H9 (cell line): ENCODE results near the gene RSBN1L. TPM values are rescaled to one million over a fixed set of nuclear protein-coding genes. Genes with fewer than 3 reads are reported as not detected.
"Not testable (repeated sequence)": the region's sequence is repeated elsewhere in the genome, so short reads cannot be mapped to it uniquely, and the experiment has no call there.

Experiments used
- DNase-seq: peaks from one replicate; pipeline ENCODE4 v3.0.0-alpha.2; 2017
- H2AFZ ChIP-seq: one replicate; pipeline ENCODE4 v1.6.1; 2013; ENCODE audit warnings: mild to moderate bottlenecking, low read length, control low read depth, moderate library complexity
- H2AK5ac ChIP-seq: 2 replicates; pipeline ENCODE4 v1.6.1; 2013; ENCODE audit warnings: low read length, control low read depth, mixed read lengths; ENCODE audit not compliant: insufficient read length
- H2BK120ac ChIP-seq: one replicate; pipeline ENCODE4 v1.6.1; 2013; ENCODE audit warnings: low read depth, mild to moderate bottlenecking, low read length, control low read depth, inconsistent platforms; ENCODE audit not compliant: poor library complexity, severe bottlenecking
- H2BK12ac ChIP-seq: 2 replicates; pipeline ENCODE4 v1.6.1; 2013; ENCODE audit warnings: low read length, control low read depth, mixed read lengths, low read depth; ENCODE audit not compliant: insufficient read length
- H2BK15ac ChIP-seq: 2 replicates; pipeline ENCODE4 v1.6.1; 2013; ENCODE audit warnings: low read depth, low read length, control low read depth
- H2BK20ac ChIP-seq: one replicate; pipeline ENCODE4 v1.6.1; 2013; ENCODE audit warnings: low read depth, mild to moderate bottlenecking, low read length, control low read depth, inconsistent platforms; ENCODE audit not compliant: poor library complexity, severe bottlenecking
- H2BK5ac ChIP-seq: 2 replicates; pipeline ENCODE4 v1.6.1; 2013; ENCODE audit warnings: low read length, control low read depth, mixed read lengths; ENCODE audit not compliant: insufficient read length
- H3K14ac ChIP-seq: 2 replicates; pipeline ENCODE4 v1.6.1; 2013; ENCODE audit warnings: low read length, control low read depth; ENCODE audit not compliant: insufficient read depth
- H3K18ac ChIP-seq: 2 replicates; pipeline ENCODE4 v1.6.1; 2013; ENCODE audit warnings: low read depth, mild to moderate bottlenecking, mixed read lengths, low read length, control low read depth; ENCODE audit not compliant: insufficient read length
- H3K23ac ChIP-seq: 2 replicates; pipeline ENCODE4 v1.6.1; 2013; ENCODE audit warnings: low read length, control low read depth, mixed read lengths, low read depth; ENCODE audit not compliant: insufficient read length
- H3K23me2 ChIP-seq: 2 replicates; pipeline ENCODE4 v1.6.1; 2013; ENCODE audit warnings: low read depth, mild to moderate bottlenecking, mixed read lengths, low read length, control low read depth; ENCODE audit not compliant: insufficient read length, poor library complexity, severe bottlenecking
- H3K27ac ChIP-seq: 2 replicates; pipeline ENCODE4 v1.5.1; 2013; ENCODE audit warnings: low read length, control low read depth, mixed read lengths, low read depth; ENCODE audit not compliant: insufficient read length
- H3K27me3 ChIP-seq: 2 replicates; pipeline ENCODE4 v1.6.1; 2013; ENCODE audit warnings: low read length, control low read depth, inconsistent platforms; ENCODE audit not compliant: insufficient read depth
- H3K4ac ChIP-seq: 2 replicates; pipeline ENCODE4 v1.6.1; 2013; ENCODE audit warnings: low read depth, mild to moderate bottlenecking, control low read depth, inconsistent platforms, low read length, moderate library complexity
- H3K4me1 ChIP-seq: 2 replicates; pipeline ENCODE4 v1.6.1; 2013; ENCODE audit warnings: low read length, control low read depth, inconsistent platforms; ENCODE audit not compliant: insufficient read depth
- H3K4me2 ChIP-seq: 2 replicates; pipeline ENCODE4 v1.6.1; 2013; ENCODE audit warnings: low read length, control low read depth, mixed read lengths; ENCODE audit not compliant: insufficient read length, insufficient read depth
- H3K56ac ChIP-seq: 2 replicates; pipeline ENCODE4 v1.6.1; 2013; ENCODE audit warnings: low read depth, mild to moderate bottlenecking, mixed read lengths, low read length, control low read depth; ENCODE audit not compliant: insufficient read length
- H3K79me1 ChIP-seq: 2 replicates; pipeline ENCODE4 v1.6.1; 2013; ENCODE audit warnings: low read depth, mild to moderate bottlenecking, moderate library complexity, low read length, control low read depth, inconsistent platforms; ENCODE audit not compliant: insufficient read depth, poor library complexity, severe bottlenecking
- H3K79me2 ChIP-seq: 2 replicates; pipeline ENCODE4 v1.6.1; 2013; ENCODE audit warnings: low read length, control low read depth, inconsistent platforms; ENCODE audit not compliant: insufficient read depth
- H3K9ac ChIP-seq: 2 replicates; pipeline ENCODE4 v1.6.1; 2013; ENCODE audit warnings: low read length, control low read depth, mixed read lengths; ENCODE audit not compliant: insufficient read length; ENCODE audit errors: extremely low read depth
- H3K9me3 ChIP-seq: one replicate; pipeline ENCODE4 v1.6.1; 2013; ENCODE audit warnings: low read depth, low read length, inconsistent platforms; ENCODE audit not compliant: control insufficient read depth
- H3T11ph ChIP-seq: one replicate; pipeline ENCODE4 v1.6.1; 2013; ENCODE audit warnings: mild to moderate bottlenecking, low read length, control low read depth, inconsistent platforms
- H4K20me1 ChIP-seq: one replicate; pipeline ENCODE4 v1.6.1; 2013; ENCODE audit not compliant: control insufficient read depth, insufficient read length, insufficient read depth
- H4K5ac ChIP-seq: 2 replicates; pipeline ENCODE4 v1.6.1; 2013; ENCODE audit warnings: low read depth, mild to moderate bottlenecking, mixed read lengths, low read length, control low read depth; ENCODE audit not compliant: insufficient read length
- H4K8ac ChIP-seq: replicated peaks from 2 replicates; pipeline ENCODE4 v1.6.1; 2013; ENCODE audit warnings: low read length, control low read depth, mixed read lengths, low read depth; ENCODE audit not compliant: insufficient read length
- H4K91ac ChIP-seq: 2 replicates; pipeline ENCODE4 v1.6.1; 2013; ENCODE audit warnings: low read depth, mild to moderate bottlenecking, moderate library complexity, mixed read lengths, low read length, control low read depth; ENCODE audit not compliant: insufficient read length
- H3K27ac Mint-ChIP-seq, 3 experiments: 2 replicates in 2 of 3; 3 replicates in 1 of 3; pipeline ENCODE4 v1.8.0; 2020 to 2021; ENCODE audit warnings: mixed read lengths in 3 of 3, mild to moderate bottlenecking in 1 of 3, moderate library complexity in 1 of 3
- H3K27me3 Mint-ChIP-seq: 2 replicates; pipeline ENCODE4 v1.8.0; 2021; ENCODE audit warnings: low read depth, mild to moderate bottlenecking, moderate library complexity, mixed read lengths
- H3K36me3 Mint-ChIP-seq, 3 experiments: 2 replicates in 2 of 3; 3 replicates in 1 of 3; pipeline ENCODE4 v1.8.0; 2020 to 2021; ENCODE audit warnings: low read depth in 3 of 3, mixed read lengths in 3 of 3; ENCODE audit not compliant: insufficient read depth in 1 of 3
- H3K4me1 Mint-ChIP-seq, 2 experiments: 2 replicates each; pipeline ENCODE4 v1.8.0; 2020; ENCODE audit warnings: mixed read lengths in 2 of 2
- H3K4me3 Mint-ChIP-seq, 2 experiments: 2 replicates in 1 of 2; 3 replicates in 1 of 2; pipeline ENCODE4 v1.8.0; 2020 to 2021; ENCODE audit warnings: mild to moderate bottlenecking in 2 of 2, mixed read lengths in 2 of 2, moderate library complexity in 1 of 2
- H3K9me3 Mint-ChIP-seq, 2 experiments: 2 replicates in 1 of 2; 3 replicates in 1 of 2; pipeline ENCODE4 v1.8.0; 2020; ENCODE audit warnings: mild to moderate bottlenecking in 2 of 2, mixed read lengths in 2 of 2, moderate library complexity in 1 of 2
- whole genome bisulfite sequencing: extraction: QIAGEN DNeasy Blood & Tissue Kit; methylation state at CpG from one replicate; pipeline ENCODE4 v1.1.7; 2013; ENCODE audit warnings: missing lambda C conversion rate, low lambda C conversion rate, mixed read lengths; ENCODE audit not compliant: insufficient read length; ENCODE audit errors: extremely low coverage; 5-methylcytosine and 5-hydroxymethylcytosine counted together
- total RNA-seq: library from RNA; stranded (reverse); gene quantifications from 2 replicates; pipeline ENCODE4 v1.2.1, GENCODE V29; 2021
- TF ChIP-seq, protein P1 (sequence below): fragments of 200-600 bp; sonication (generic); conservative IDR thresholded peaks from 3 replicates; pipeline ENCODE4 v1.8.0; 2021; ENCODE audit warnings: antibody characterized with exemption, mild to moderate bottlenecking

The RSBN1L gene
- total RNA-seq, 1 experiment from 2014 or later: 20.6 TPM

DNA sequence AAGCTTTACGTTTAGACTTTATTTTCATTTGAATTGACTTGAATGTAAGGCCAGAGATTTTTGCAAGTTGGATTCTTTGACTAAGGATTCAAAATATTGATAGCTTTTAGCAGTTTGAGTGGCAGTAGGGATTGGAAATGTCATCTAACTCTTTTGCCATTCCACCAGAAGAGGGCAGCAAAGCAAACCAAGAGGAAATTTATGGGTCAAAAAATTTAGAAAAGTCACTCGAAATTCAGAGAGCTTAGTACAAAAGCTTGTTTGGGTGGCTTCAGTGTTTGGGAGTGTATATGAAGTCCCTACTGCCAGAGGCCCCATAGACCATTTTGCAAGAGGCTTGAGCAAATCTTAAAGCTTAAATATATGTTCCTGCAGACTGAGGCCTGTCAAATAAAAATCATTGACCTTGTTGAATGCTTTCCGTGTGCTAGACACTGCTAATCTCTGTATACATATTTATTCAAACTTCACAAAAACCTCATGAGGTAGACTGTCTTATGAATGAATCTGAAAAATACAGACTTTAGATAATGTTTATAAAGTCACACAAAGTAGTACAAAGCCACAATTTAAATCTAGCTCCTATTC, 44.6 kb upstream of the RSBN1L start:
- H3K4ac ChIP-seq: no peak overlapping the region
- H3K9ac ChIP-seq: no peak overlapping the region
- H4K5ac ChIP-seq: no peak overlapping the region
- no peak overlapping the region for H2BK15ac ChIP-seq
- H3K4me2 ChIP-seq: no peak overlapping the region
- no peak overlapping the region for H4K91ac ChIP-seq
- H2BK120ac ChIP-seq: no peak overlapping the region
- WGBS: no CpG with 5 or more reads among the region's 3 CpGs
- no peaks in the 10 kb centered on the region for H3K79me2 ChIP-seq
- no peak overlapping the region for H2AFZ ChIP-seq
- H3K79me1 ChIP-seq: no peaks in the 10 kb centered on the region
- peaks cover 7 to 40% (median 9%) of the 10 kb centered on the region in 3 experiments; a peak in 6 of 7 replicates for H3K36me3 Mint-ChIP-seq
- TF ChIP-seq, protein P1, sequence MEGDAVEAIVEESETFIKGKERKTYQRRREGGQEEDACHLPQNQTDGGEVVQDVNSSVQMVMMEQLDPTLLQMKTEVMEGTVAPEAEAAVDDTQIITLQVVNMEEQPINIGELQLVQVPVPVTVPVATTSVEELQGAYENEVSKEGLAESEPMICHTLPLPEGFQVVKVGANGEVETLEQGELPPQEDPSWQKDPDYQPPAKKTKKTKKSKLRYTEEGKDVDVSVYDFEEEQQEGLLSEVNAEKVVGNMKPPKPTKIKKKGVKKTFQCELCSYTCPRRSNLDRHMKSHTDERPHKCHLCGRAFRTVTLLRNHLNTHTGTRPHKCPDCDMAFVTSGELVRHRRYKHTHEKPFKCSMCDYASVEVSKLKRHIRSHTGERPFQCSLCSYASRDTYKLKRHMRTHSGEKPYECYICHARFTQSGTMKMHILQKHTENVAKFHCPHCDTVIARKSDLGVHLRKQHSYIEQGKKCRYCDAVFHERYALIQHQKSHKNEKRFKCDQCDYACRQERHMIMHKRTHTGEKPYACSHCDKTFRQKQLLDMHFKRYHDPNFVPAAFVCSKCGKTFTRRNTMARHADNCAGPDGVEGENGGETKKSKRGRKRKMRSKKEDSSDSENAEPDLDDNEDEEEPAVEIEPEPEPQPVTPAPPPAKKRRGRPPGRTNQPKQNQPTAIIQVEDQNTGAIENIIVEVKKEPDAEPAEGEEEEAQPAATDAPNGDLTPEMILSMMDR: peak; percentile 80
- no peak overlapping the region for H2BK20ac ChIP-seq
- no peak overlapping the region for H2BK5ac ChIP-seq
- H3K27ac Mint-ChIP-seq: no peak overlapping the region
- H3K27ac ChIP-seq: no peak overlapping the region
- H3K9me3 Mint-ChIP-seq: no peaks in the 10 kb centered on the region
- H3K4me1 ChIP-seq: no peaks in the 10 kb centered on the region
- H3K4me1 Mint-ChIP-seq: no peaks in the 10 kb centered on the region
- H3K27me3 ChIP-seq: no peaks in the 10 kb centered on the region
- no peak overlapping the region for H3K4me3 Mint-ChIP-seq
- no peak overlapping the region for H2BK12ac ChIP-seq
- no peak overlapping the region for H3K18ac ChIP-seq
- no peak overlapping the region for H3K56ac ChIP-seq
- no peak overlapping the region for H3K14ac ChIP-seq
- no peak overlapping the region for H4K8ac ChIP-seq
- H4K20me1 ChIP-seq: no peaks in the 10 kb centered on the region
- no peak overlapping the region for H2AK5ac ChIP-seq
- H3K27me3 Mint-ChIP-seq: peaks cover 1% of the 10 kb centered on the region; the same call in 1 of the 2 replicates
- DNase-seq: no peak
- H3T11ph ChIP-seq: no peak overlapping the region
- no peak overlapping the region for H3K23ac ChIP-seq
- H3K9me3 ChIP-seq: no peaks in the 10 kb centered on the region
- H3K23me2 ChIP-seq: no peaks in the 10 kb centered on the region

DNA sequence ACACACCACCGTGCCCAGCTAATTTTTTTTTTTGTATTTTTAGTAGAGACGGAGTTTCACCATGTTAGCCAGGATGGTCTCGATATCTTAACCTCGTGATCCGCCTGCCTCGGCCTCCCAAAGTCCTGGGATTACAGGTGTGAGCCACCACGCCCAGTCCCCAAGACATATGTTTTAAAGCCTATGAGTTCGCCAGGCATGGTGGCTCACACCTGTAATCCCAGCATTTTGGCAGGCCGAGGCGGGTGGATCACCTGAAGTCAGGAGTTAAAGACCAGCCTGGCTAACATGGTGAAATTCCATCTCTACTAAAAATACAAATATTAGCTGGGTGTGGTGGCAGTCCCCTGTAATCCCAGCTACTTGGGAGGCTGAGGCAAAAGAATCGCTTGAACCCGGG, 43.4 kb upstream of the RSBN1L start:
- not testable (repeated sequence) for H3K4ac ChIP-seq, H4K8ac ChIP-seq, H2BK120ac ChIP-seq, H3K79me2 ChIP-seq, H3K9me3 ChIP-seq, H4K5ac ChIP-seq, H3K4me2 ChIP-seq, H3K23ac ChIP-seq, H2BK12ac ChIP-seq, H3K9me3 Mint-ChIP-seq, H3K4me1 ChIP-seq, H3K79me1 ChIP-seq, H3K18ac ChIP-seq, H3K4me1 Mint-ChIP-seq, H2AFZ ChIP-seq, DNase-seq, H3K23me2 ChIP-seq, H4K91ac ChIP-seq, H3K14ac ChIP-seq, H2BK20ac ChIP-seq, H3K27ac ChIP-seq, H3K56ac ChIP-seq, H3K9ac ChIP-seq, H3T11ph ChIP-seq, H3K4me3 Mint-ChIP-seq, H3K27me3 ChIP-seq, H2AK5ac ChIP-seq, H2BK15ac ChIP-seq, H2BK5ac ChIP-seq, H3K27me3 Mint-ChIP-seq, H4K20me1 ChIP-seq, H3K27ac Mint-ChIP-seq
- no CpG with 5 or more reads among the region's 12 CpGs for WGBS
- peaks cover 7 to 42% (median 9%) of the 10 kb centered on the region in 3 experiments; a peak in 6 of 7 replicates for H3K36me3 Mint-ChIP-seq
